ENCODE measurements around the gene TPX2. TPM values are rescaled to one million over a fixed set of nuclear protein-coding genes. Genes with fewer than 3 reads are reported as not detected.

The TPX2 gene
- total RNA-seq, 4 donors from 2014 or later, result 0.12 to 32.4 (median 0.59) TPM; not detected in 1

- Histone ChIP-seq H3K27me3 (no peaks in the 10 kb centered on the region), H3K4me1 (no peaks in the 10 kb centered on the region), H3K36me3 (no peaks in the 10 kb centered on the region), H3K4me3 (no peak overlapping the region), H3K9me3 (no peaks in the 10 kb centered on the region), H3K27ac (no peak overlapping the region)
- TF ChIP-seq CTCF (IDR thresholded peaks at IDR 0.05), result no peak
- no peak for DNase-seq
- intact Hi-C loops (cut with DNase I; ENCODE audit: low total_unique reads), result no loop called here
These were observed 62.4 kb downstream of the TPX2 start for GRCh38 chr20:31801508-31801907.

- TF ChIP-seq CTCF (IDR thresholded peaks at IDR 0.05) (no peak), POLR2A (IDR thresholded peaks at IDR 0.05) (no peak)
- no peaks in the 10 kb centered on the region for H3K4me1 ChIP-seq
- no peaks in the 10 kb centered on the region for H3K9me3 ChIP-seq
- H3K4me3 ChIP-seq, result no peak overlapping the region
- no peaks in the 10 kb centered on the region for H3K27me3 ChIP-seq
- no peak for DNase-seq
- no peaks in the 10 kb centered on the region for H3K36me3 ChIP-seq
- intact Hi-C loops (cut with DNase I; ENCODE audit: low total_unique reads), result no loop called here
- no peak overlapping the region for H3K27ac ChIP-seq
These were observed 64.6 kb downstream of the TPX2 start for GRCh38 chr20:31803552-31804291.

DNA sequence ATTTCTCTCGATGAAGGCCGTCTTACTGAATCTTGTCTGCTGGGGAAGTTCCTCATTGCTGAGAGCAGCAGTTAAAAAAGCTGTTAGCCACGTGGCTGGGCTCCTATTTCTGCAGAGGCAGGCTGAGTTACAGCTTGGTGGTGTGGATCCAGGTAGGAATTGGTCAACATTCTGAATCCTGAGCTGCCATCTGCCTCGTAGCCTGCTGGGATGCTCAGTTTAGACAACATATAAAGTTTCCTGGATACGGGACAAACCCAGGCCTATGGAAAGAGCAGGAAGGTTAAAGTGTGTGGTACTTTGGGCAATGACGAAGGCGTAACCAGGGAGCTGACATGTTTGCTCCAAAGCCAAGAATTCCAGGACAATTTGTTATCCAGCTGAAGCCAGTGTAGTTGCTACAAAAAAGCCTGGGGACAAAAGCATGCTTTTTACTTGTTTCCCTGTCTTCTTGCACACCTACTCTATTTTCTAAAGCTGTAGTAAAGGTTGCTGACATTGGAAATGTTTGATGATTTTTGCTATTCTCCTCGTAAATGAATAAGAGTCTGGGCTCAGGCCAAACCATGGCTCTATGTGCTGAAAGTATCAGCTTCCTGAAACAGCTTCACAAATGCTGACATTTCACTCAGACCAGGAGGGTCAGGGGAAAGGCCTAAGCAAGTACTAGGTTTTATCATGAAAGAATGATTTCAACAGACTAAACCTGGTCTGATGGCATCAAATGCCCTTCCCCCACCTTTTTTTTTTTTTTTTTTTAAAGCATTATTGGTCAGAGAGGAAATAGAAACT, 67.7 kb downstream of the TPX2 start:
- no peaks in the 10 kb centered on the region for H3K4me1 ChIP-seq
- intact Hi-C loops (cut with DNase I; ENCODE audit: low total_unique reads), result no loop called here
- H3K27me3 ChIP-seq, result no peaks in the 10 kb centered on the region
- no peaks in the 10 kb centered on the region for H3K36me3 ChIP-seq
- no peak for DNase-seq
- H3K9me3 ChIP-seq, result no peaks in the 10 kb centered on the region
- H3K27ac ChIP-seq, result no peak overlapping the region
- H3K4me3 ChIP-seq, result no peak overlapping the region
- TF ChIP-seq CTCF (IDR thresholded peaks at IDR 0.05), result no peak
- no peak for TF ChIP-seq POLR2A (IDR thresholded peaks at IDR 0.05)

GRCh38 chr20:31808481-31808880, 69.4 kb downstream of the TPX2 start:
- DNase-seq, result no peak
- Histone ChIP-seq H3K9me3 (no peaks in the 10 kb centered on the region), H3K27me3 (no peaks in the 10 kb centered on the region), H3K36me3 (no peaks in the 10 kb centered on the region), H3K27ac (no peak overlapping the region), H3K4me1 (no peaks in the 10 kb centered on the region), H3K4me3 (no peak overlapping the region)
- TF ChIP-seq CTCF (IDR thresholded peaks at IDR 0.05) (no peak), POLR2A (IDR thresholded peaks at IDR 0.05) (no peak)
- intact Hi-C loops (cut with DNase I; ENCODE audit: low total_unique reads), result no loop called here

GRCh38 chr20:31809661-31810060, 70.6 kb downstream of the TPX2 start:
- DNase-seq, result no peak
- Histone ChIP-seq H3K9me3 (no peaks in the 10 kb centered on the region), H3K4me1 (no peaks in the 10 kb centered on the region), H3K27me3 (no peaks in the 10 kb centered on the region), H3K4me3 (no peak overlapping the region), H3K36me3 (no peaks in the 10 kb centered on the region), H3K27ac (no peak overlapping the region)
- no peak for TF ChIP-seq CTCF (IDR thresholded peaks at IDR 0.05)
- TF ChIP-seq POLR2A (IDR thresholded peaks at IDR 0.05), result no peak
- intact Hi-C loops (cut with DNase I; ENCODE audit: low total_unique reads), result no loop called here
